DND-41 (cell line): ENCODE data around the gene RHOJ.

Experiments
- ATAC-seq: fragments of 200-7000 bp; cut with Tn5 transposase; 3 replicates; pipeline ENCODE4 v1.9.1; 2021; ENCODE audit warnings: low read depth; ENCODE audit not compliant: insufficient read depth
- DNase-seq: peaks from one replicate; pipeline ENCODE4 v3.0.0-alpha.2; 2020
- H2AFZ ChIP-seq: 2 replicates; pipeline ENCODE4 v1.6.0; 2012; ENCODE audit warnings: low read depth, low read length
- H3K27ac ChIP-seq: 2 replicates; pipeline ENCODE4 v1.5.1; 2012; ENCODE audit warnings: low read length, inconsistent platforms
- H3K27me3 ChIP-seq: fragments of 200-600 bp; sonication (generic); 2 replicates; pipeline ENCODE4 v1.6.0; 2012; ENCODE audit warnings: low read length, mild to moderate bottlenecking, inconsistent platforms; ENCODE audit not compliant: insufficient read depth, poor library complexity
- H3K36me3 ChIP-seq: 2 replicates; pipeline ENCODE4 v1.5.1; 2012; ENCODE audit warnings: low read length, inconsistent platforms; ENCODE audit not compliant: insufficient read depth
- H3K4me1 ChIP-seq: 2 replicates; pipeline ENCODE4 v1.5.1; 2012; ENCODE audit warnings: mild to moderate bottlenecking, low read length; ENCODE audit not compliant: insufficient read depth
- H3K4me2 ChIP-seq: 2 replicates; pipeline ENCODE4 v1.6.0; 2012; ENCODE audit warnings: mild to moderate bottlenecking, moderate library complexity, low read length, inconsistent platforms; ENCODE audit not compliant: insufficient read depth
- H3K4me3 ChIP-seq, 2 experiments: fragments of 200-600 bp in 1 of 2; shearing (Covaris generic) in 1 of 2; 2 replicates each; pipeline ENCODE4 v1.5.1; 2012 to 2016; ENCODE audit warnings: inconsistent platforms in 2 of 2, low read length in 2 of 2, mild to moderate bottlenecking in 2 of 2, low read depth in 1 of 2, moderate library complexity in 1 of 2
- H3K79me2 ChIP-seq: 2 replicates; pipeline ENCODE4 v1.6.0; 2012; ENCODE audit warnings: low read length, inconsistent platforms; ENCODE audit not compliant: insufficient read depth
- H3K9ac ChIP-seq: 2 replicates; pipeline ENCODE4 v1.6.0; 2012; ENCODE audit warnings: low read depth, mild to moderate bottlenecking, inconsistent platforms, low read length, moderate library complexity
- H3K9me3 ChIP-seq: 2 replicates; pipeline ENCODE4 v1.5.1; 2012; ENCODE audit warnings: low read length, moderate library complexity, mild to moderate bottlenecking, inconsistent platforms; ENCODE audit not compliant: insufficient read depth, severe bottlenecking
- H4K20me1 ChIP-seq: 2 replicates; pipeline ENCODE4 v1.6.0; 2012; ENCODE audit warnings: low read length; ENCODE audit not compliant: insufficient read depth
- CTCF ChIP-seq: IDR thresholded peaks from 2 replicates; pipeline ENCODE4 v1.5.1; 2012; ENCODE audit warnings: borderline replicate concordance, low read length, moderate library complexity, mild to moderate bottlenecking; ENCODE audit not compliant: poor library complexity, severe bottlenecking; ENCODE audit errors: extremely low read depth
- EZH2 ChIP-seq: IDR thresholded peaks from 3 replicates; pipeline ENCODE4 v1.6.1; 2012; ENCODE audit warnings: borderline replicate concordance, low read depth, mild to moderate bottlenecking, moderate library complexity, low read length, inconsistent platforms; ENCODE audit not compliant: severe bottlenecking

Gene RHOJ

GRCh38 chr14:63192085-63192484 lies 12.2 kb upstream of the RHOJ start:
- Histone ChIP-seq H3K4me3 (no peak overlapping the region), H4K20me1 (no peaks in the 10 kb centered on the region)

GRCh38 chr14:63193236-63193635 lies 11.0 kb upstream of the RHOJ start:
- ATAC-seq (no peak), DNase-seq (no peak)
- Histone ChIP-seq H4K20me1 (no peaks in the 10 kb centered on the region), H3K9me3 (peaks cover 6% of the 10 kb centered on the region), H3K4me3 (no peak overlapping the region), H3K27me3 (no peaks in the 10 kb centered on the region), H3K4me1 (no peaks in the 10 kb centered on the region), H3K9ac (no peak overlapping the region), H3K36me3 (no peaks in the 10 kb centered on the region), H3K27ac (no peak overlapping the region), H3K79me2 (no peaks in the 10 kb centered on the region), H3K4me2 (no peak overlapping the region), H2AFZ (no peak overlapping the region)
- no peak for TF ChIP-seq EZH2
- no peak for TF ChIP-seq CTCF

More at GRCh38 chr14:63192085-63192484, 12.2 kb upstream of the RHOJ start:
- Histone ChIP-seq H3K9me3 (peaks cover 6% of the 10 kb centered on the region), H3K4me1 (no peaks in the 10 kb centered on the region), H3K27ac (no peak overlapping the region), H3K79me2 (no peaks in the 10 kb centered on the region), H2AFZ (no peak overlapping the region), H3K36me3 (no peaks in the 10 kb centered on the region), H3K27me3 (no peaks in the 10 kb centered on the region), H3K4me2 (no peak overlapping the region), H3K9ac (no peak overlapping the region)
- TF ChIP-seq EZH2 (no peak), CTCF (no peak)
- no peak for DNase-seq
- no peak for ATAC-seq

GRCh38 chr14:63200035-63200740 lies 4.1 kb upstream of the RHOJ start:
- no peaks in the 10 kb centered on the region for H3K9me3 ChIP-seq
- ATAC-seq (no peak), DNase-seq (no peak)
- H3K36me3 ChIP-seq = no peaks in the 10 kb centered on the region
- no peaks in the 10 kb centered on the region for H4K20me1 ChIP-seq
- no peak overlapping the region for H3K27ac ChIP-seq
- no peak overlapping the region for H2AFZ ChIP-seq
- no peak overlapping the region for H3K9ac ChIP-seq
- no peak overlapping the region for H3K4me2 ChIP-seq
- H3K4me3 ChIP-seq = no peak overlapping the region
- H3K27me3 ChIP-seq = peaks cover 8% of the 10 kb centered on the region
- H3K79me2 ChIP-seq = no peaks in the 10 kb centered on the region
- H3K4me1 ChIP-seq = no peaks in the 10 kb centered on the region
- TF ChIP-seq CTCF = no peak
- no peak for TF ChIP-seq EZH2
